Ectodermal cell (in vitro differentiated cells): ENCODE measurements around the gene MRPL40.
A peak's percentile ranks its signal among the peaks of the same experiment; 100 is the strongest.
"Not testable (repeated sequence)": the region's sequence is repeated elsewhere in the genome, so short reads cannot be mapped to it uniquely, and the experiment has no call there.

Experiments
- H3K27ac ChIP-seq: 2 replicates; pipeline ENCODE4 v1.7.0; 2013; ENCODE audit warnings: mild to moderate bottlenecking, low read depth, low read length; ENCODE audit not compliant: insufficient read depth, poor library complexity, severe bottlenecking
- H3K27me3 ChIP-seq: 2 replicates; pipeline ENCODE4 v1.7.0; 2013; ENCODE audit warnings: mild to moderate bottlenecking, low read length; ENCODE audit not compliant: insufficient read depth, control insufficient read depth, poor library complexity, severe bottlenecking
- H3K36me3 ChIP-seq: one replicate; pipeline ENCODE4 v1.7.0; 2013; ENCODE audit warnings: low read length; ENCODE audit not compliant: control insufficient read depth, insufficient read depth
- H3K4me1 ChIP-seq: one replicate; pipeline ENCODE4 v1.7.0; 2013; ENCODE audit warnings: low read length; ENCODE audit not compliant: control insufficient read depth, insufficient read depth
- H3K4me3 ChIP-seq: 2 replicates; pipeline ENCODE4 v1.7.0; 2013; ENCODE audit warnings: low read depth, low read length, control low read depth; ENCODE audit not compliant: insufficient read depth
- H3K9me3 ChIP-seq: 2 replicates; pipeline ENCODE4 v1.7.0; 2013; ENCODE audit warnings: mild to moderate bottlenecking, low read length, moderate library complexity; ENCODE audit not compliant: control insufficient read depth
- WGBS, 2 experiments: methylation state at CpG; one replicate each; pipeline ENCODE4 v1.1.7; 2013; ENCODE audit warnings: missing lambda C conversion rate in 2 of 2; 5-methylcytosine and 5-hydroxymethylcytosine counted together

MRPL40 gene

DNA sequence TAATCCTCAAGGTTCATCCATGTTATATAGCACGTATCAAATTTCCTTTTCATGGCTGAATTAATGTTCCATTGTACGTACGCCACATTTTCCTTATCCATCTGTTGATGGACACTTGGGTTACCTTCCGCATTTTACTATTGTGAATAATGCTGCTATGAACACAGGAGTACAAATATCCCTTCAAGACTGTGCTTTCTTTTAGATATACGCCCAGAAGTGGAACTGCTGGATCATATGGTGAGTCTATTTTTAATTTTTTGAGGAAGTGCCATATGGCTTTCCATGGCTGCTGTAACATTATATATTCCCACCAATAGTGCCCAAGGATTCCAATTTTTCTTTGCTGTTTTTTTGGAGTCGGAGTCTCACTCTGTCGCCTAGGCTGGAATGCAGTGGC lies 6.0 kb downstream of the MRPL40 start:
- Histone ChIP-seq H3K4me3 (no peak overlapping the region), H3K9me3 (no peaks in the 10 kb centered on the region), H3K27ac (no peak overlapping the region), H3K4me1 (no peaks in the 10 kb centered on the region), H3K27me3 (no peaks in the 10 kb centered on the region), H3K36me3 (peaks cover 14% of the 10 kb centered on the region)
- WGBS, 2 experiments: 87 to 90% methylated on average over 7 of the region's 7 CpGs

DNA sequence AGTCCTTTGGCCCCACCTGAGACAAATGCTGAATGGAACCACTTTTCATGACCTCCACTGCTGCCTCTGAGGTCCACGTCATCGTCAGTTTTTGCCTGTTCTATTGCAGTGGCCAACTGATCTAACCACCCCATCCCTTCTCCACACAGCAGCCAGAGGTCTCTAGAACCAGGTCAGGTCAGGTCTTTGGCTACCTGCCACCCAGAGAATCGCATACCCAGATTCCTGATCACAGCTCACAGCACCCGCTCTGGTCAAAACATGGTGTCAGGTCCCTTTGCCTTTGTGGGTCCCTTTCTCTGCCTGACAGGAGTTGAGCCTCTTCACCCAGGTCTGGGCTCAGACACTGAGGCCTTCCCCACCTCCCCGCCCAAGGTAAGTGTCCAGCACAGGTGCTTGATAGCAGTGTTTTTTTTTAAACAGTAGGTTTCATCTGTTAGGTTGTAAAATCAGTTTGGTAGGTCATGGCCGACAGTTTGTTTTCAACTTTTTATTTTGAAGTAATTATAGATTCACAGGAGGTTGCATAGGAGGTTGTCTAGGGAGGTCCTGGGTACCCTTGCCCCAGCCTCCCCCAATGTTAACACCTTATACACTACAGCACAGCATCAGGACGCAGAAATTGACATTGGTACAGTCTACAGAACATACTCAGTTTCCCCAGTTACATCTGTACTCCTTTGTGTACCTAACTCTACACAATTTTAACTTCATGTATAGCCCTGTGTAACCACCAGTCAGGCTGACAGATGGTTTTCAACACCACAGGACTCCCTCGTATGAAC lies 8.3 kb downstream of the MRPL40 start:
- Histone ChIP-seq H3K36me3 (peaks cover 12% of the 10 kb centered on the region), H3K9me3 (no peaks in the 10 kb centered on the region), H3K4me3 (no peak overlapping the region), H3K27me3 (no peaks in the 10 kb centered on the region), H3K4me1 (no peaks in the 10 kb centered on the region), H3K27ac (no peak overlapping the region)
- 92 to 93% methylated on average over 8 of the region's 8 CpGs for WGBS, 2 experiments

DNA sequence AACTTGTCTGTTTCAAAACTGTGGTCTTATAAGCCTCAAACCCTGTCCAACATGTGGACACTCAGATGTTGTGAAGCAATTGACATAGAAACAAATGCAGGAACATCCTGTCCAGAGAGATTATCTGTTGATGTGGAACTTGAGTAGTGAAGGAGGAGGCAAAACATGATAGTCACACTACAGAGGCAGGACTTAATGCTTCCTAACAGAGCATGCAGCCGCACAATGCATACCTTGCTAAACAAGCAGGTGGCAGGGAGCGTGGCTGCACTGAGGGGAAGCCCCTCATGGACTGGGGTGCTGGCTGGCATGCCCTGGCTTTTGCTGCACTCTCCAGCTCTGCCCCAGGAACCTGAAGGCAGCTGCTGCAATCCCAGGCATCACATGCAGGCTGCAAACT lies 9.8 kb downstream of the MRPL40 start:
- Histone ChIP-seq H3K27ac (no peak overlapping the region), H3K36me3 (peaks cover 10% of the 10 kb centered on the region), H3K4me3 (no peak overlapping the region), H3K9me3 (no peaks in the 10 kb centered on the region), H3K27me3 (no peaks in the 10 kb centered on the region), H3K4me1 (no peaks in the 10 kb centered on the region)
- 94% methylated on average over 2 of the region's 2 CpGs for WGBS, 2 experiments

DNA sequence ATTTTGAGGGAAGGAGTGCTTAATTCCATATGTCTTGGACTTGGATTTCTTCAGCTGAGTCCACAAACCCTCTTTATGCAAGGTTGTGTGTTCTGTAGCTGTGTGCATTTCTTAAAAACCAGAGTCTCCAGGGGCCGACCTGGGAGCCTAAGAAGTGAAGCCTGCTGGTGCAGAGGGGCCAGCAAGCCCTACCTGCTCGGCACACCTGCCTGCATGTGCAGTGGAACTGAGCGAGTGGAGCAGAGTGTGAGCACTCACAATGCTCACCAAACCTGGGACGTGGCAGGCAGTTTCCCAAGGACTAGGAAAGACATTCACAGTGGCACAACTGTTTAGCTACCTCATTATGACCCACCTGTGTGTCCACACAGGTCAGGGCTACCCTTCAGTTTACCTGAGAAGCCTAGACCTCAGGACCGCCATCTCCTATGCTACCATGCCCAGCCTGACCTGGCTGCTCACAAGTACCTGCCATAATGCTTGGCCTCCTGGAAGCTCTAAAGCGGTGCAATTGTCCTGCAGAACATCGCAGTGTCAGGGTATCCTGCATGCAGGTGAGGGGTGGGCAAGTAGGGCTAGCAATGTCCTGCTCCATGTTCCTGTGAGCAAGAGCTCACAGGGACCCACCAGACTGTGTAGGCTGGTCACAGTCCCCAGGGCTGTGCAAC lies 11.3 kb downstream of the MRPL40 start:
- 88% methylated on average over 7 of the region's 7 CpGs for whole genome bisulfite sequencing, 2 experiments
- Histone ChIP-seq H3K36me3 (peaks cover 10% of the 10 kb centered on the region), H3K9me3 (no peaks in the 10 kb centered on the region), H3K4me1 (no peaks in the 10 kb centered on the region), H3K27me3 (no peaks in the 10 kb centered on the region), H3K27ac (no peak overlapping the region), H3K4me3 (no peak overlapping the region)

DNA sequence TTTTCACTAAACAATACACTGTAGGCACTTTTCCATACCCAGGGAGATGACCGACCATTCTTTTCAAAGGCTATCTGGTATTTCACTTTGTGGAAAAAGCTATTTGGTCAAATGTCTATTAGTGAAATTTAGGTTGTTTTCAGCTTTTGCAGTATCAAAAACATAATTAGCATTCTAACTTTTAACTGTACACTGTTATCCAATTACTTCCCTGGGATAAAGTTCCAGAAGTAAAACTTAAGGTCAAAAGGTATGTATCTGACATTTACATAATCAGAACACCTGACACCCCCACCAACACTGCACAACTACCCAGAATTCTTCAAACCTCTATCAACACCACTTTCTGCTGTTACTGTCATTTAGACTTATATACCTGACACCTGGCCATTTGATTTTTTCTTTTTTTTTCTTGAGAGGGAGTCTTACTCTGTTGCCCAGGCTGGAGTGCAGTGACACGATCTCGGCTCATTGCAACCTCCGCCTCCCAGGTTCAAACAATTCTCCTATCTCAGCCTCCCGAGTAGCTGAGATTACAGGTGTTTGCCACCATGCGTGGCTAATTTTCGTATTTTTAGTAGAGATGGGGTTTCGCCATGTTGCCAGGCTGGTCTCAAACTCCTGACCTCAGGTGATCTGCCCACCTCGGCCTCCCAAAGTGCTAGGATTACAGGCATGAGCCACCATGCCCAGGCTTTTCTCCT lies 13.1 kb downstream of the MRPL40 start:
- WGBS, 2 experiments: 93% methylated on average over 8 to 9 of the region's 9 CpGs
- H3K36me3 ChIP-seq: peaks cover 10% of the 10 kb centered on the region
- not testable (repeated sequence) for H3K27ac ChIP-seq, H3K9me3 ChIP-seq, H3K4me3 ChIP-seq, H3K27me3 ChIP-seq, H3K4me1 ChIP-seq

DNA sequence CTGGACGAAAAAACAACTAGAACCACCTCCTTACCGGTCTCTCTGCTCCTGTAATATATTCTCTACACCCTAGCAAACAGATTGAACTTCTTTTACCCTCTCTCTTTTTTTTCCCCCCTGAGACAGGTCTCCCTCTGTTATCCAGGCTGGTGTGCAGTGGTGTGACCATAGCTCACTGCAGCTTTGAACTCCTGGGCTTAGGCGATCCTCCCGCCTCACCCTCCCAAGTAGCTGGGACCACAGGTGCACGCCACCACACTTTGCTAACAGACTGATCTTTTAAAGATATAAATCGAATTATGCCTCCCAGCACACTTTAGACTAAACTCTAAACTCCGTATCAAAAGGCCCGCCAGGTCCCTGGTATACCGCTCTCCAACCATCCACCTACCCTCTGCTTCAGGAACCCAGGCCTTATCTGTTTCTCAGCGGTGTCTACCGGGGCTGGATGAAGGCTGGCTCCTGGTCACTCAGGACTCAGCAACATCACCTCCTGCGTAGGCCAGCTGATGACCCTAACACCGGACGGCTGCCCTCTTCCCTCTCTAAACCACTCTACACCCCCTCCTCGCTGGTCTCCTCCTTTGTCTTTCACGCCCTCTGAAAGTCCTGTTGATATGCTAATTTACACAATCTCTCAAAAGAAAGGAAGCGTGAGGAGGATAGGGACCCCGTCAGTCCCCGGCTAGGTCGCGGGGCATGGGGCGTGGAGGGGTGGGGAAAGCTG lies 14.4 kb downstream of the MRPL40 start:
- peak overlapping the region; percentile 92 for H3K27ac ChIP-seq
- H3K4me3 ChIP-seq: peak overlapping the region; percentile 88
- peaks cover 16% of the 10 kb centered on the region for H3K36me3 ChIP-seq
- H3K9me3 ChIP-seq: no peaks in the 10 kb centered on the region
- H3K4me1 ChIP-seq: no peaks in the 10 kb centered on the region
- H3K27me3 ChIP-seq: no peaks in the 10 kb centered on the region
- WGBS, 2 experiments: 26 to 28% methylated on average over 22 of the region's 22 CpGs

DNA sequence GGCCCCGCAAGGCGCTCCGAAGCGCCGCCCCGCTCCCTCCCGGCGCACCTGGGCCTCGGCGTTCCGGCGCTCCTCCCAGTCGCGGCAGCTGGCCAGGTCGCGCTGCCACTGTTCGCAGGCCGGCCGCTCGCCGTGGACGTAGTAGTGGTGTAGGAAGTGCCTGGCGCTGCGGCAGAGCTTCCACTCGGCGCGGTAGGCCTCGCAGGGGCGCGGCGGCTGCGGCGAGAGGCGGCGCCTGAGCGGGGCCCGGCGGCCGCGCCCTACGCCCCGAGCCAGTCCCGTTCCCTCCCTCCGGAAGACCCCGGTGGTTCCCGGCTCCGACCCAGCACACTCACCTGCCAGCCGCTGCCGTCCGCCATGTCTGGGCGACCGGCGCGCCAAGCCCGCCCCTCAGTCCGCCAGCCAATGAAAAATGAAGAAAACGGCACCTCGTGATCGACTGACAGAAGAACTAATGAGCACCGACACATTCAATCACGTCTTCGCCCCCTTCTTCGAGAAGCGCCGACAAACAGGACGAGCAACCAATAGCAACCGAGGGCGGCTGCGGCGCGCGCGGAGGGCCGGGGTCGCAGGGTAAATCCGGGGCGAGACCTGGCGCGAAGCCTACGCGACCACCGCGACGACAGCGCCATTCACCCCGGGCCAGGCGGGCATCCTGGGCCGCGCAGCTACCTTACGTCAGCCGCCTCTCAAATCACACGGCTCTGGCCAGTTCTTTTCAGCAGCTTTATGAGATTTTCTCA lies 15.2 kb downstream of the MRPL40 start, which contains the start of gene C22orf39:
Gene C22orf39 (minus strand): TSS at position 382 of the 746 bp plus-strand sequence. CDS start 23 bp downstream, at position 359.
- H3K27me3 ChIP-seq: no peaks in the 10 kb centered on the region
- H3K9me3 ChIP-seq: no peaks in the 10 kb centered on the region
- H3K36me3 ChIP-seq: peaks cover 16% of the 10 kb centered on the region
- WGBS, 2 experiments: 0% methylated on average over 92 of the region's 92 CpGs
- peak within 1 kb of the TSS; percentile 92 for H3K27ac ChIP-seq
- peak within 1 kb of the TSS; percentile 88 for H3K4me3 ChIP-seq
- H3K4me1 ChIP-seq: no peaks in the 10 kb centered on the region

DNA sequence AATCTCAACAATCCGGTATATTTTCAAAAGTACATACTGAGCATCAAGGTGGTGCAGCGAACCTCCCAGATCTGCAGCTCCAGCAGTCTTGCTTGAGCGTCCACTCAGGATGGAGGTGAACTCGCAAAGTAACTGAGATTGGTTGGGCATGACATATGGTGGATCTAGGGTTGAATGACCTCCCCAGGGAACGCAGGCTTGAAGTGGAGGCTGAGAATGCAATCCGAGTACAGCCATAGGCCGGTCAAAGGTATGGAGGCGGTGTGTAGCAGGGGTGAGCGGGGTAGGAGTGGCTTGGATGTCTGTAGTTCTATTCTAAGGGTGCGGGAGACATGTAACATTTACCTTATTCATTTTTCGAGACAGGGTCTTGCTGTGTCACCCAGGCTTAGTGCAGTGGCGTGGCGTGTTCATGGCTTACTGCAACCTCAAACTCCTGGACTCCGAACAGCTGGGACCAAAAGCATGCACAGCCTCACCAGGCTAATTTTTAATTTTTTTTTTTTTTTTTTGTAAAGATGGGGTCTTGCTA lies 15.8 kb downstream of the MRPL40 start:
- Histone ChIP-seq H3K9me3 (no peaks in the 10 kb centered on the region), H3K4me3 (peak overlapping the region; percentile 88), H3K4me1 (no peaks in the 10 kb centered on the region), H3K36me3 (peaks cover 16% of the 10 kb centered on the region), H3K27ac (peak overlapping the region; percentile 92), H3K27me3 (no peaks in the 10 kb centered on the region)
- 31 to 35% methylated on average over 14 of the region's 14 CpGs for WGBS, 2 experiments

DNA sequence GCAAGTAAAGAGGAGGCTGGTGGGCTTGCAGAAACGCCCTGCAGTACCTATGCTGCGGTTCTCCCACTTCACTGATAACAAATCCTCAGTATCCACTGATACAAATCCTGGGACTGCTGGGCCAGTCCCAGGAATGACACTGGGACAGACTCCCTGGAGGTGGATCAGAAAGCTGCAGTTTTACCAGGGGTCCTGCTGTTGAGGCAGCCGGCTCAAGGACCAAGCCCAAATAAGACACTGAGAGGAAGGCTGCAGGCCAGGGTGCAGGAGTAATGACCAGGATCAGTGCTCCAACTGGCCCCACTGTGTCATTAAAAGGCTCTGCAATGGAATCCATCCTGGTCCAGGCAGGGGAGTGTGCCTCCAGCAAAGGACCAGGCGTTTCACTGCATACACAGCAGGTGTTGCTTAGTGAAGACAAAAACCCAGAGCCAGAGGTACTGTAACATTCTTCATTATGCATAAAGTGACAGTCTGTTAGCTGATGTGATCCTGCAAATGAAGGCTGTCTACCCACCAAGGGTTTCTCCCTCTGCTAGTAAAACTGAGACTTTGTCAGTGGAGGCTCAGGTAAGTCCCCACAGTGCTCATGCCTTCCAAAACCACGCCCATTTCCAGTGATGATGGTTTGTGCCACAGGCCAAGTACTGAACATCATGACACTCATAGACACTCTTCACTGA lies 16.5 kb downstream of the MRPL40 start:
- no peaks in the 10 kb centered on the region for H3K9me3 ChIP-seq
- no peak overlapping the region for H3K27ac ChIP-seq
- H3K4me3 ChIP-seq: peak overlapping the region; percentile 88
- H3K36me3 ChIP-seq: peaks cover 11% of the 10 kb centered on the region
- no peaks in the 10 kb centered on the region for H3K4me1 ChIP-seq
- no peaks in the 10 kb centered on the region for H3K27me3 ChIP-seq
- 71 to 82% methylated on average over 5 of the region's 5 CpGs for WGBS, 2 experiments
